ENCODE results near the gene CLDN20. TPM values are rescaled to one million over a fixed set of nuclear protein-coding genes. Genes with fewer than 3 reads are reported as not detected.

The CLDN20 gene
- total RNA-seq, 2 donors from 2014 or later: not detected

DNA sequence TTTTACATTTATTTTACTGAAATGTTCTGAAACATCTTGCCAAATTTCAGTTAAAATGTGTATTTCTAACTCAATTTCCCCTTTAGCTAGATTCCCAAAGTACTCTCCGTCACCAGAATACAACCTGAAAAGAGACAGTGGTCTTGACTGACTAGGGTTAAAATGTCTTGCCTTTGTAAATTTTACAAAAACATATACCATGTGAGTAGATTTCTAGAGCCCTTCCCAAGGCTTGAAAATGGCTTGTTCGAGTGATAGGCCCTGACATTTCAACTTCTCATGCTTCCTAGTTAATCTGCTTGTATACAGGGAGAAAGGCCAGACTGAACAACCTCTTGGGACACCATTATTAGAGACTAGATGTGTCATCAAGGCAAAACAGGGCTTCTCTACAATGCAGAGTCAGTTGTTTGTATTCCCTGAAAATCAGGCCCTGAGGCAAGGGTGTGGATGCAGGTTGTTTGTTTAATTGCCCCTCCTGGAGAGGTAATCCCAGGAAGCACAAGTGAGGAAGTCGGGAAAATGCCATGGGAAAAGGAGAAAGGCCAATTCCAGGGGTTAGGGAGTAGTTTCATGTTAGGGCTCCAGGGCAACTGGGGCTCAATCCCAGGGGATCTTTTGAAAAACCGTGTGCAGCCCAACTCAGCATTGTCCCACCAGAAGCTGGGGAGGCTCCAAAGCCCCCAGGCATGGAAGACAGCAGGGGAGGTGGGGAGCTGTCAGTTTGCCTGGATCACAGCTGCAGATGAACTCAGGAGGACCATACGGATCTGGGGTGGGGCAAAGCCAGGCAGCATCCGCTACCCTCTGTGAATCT lies 62.1 kb downstream of the CLDN20 start:
- H3K27me3 ChIP-seq: no peaks in the 10 kb centered on the region
- H3K27ac ChIP-seq: no peak overlapping the region
- H3K36me3 ChIP-seq: no peaks in the 10 kb centered on the region
- H3K4me1 ChIP-seq: no peaks in the 10 kb centered on the region
- H3K4me3 ChIP-seq: no peak overlapping the region
- no peak for DNase-seq
- H3K9ac ChIP-seq (ENCODE audit: low read depth in 2 of 2, low read length in 2 of 2): no peak overlapping the region
- TF ChIP-seq, protein P1, sequence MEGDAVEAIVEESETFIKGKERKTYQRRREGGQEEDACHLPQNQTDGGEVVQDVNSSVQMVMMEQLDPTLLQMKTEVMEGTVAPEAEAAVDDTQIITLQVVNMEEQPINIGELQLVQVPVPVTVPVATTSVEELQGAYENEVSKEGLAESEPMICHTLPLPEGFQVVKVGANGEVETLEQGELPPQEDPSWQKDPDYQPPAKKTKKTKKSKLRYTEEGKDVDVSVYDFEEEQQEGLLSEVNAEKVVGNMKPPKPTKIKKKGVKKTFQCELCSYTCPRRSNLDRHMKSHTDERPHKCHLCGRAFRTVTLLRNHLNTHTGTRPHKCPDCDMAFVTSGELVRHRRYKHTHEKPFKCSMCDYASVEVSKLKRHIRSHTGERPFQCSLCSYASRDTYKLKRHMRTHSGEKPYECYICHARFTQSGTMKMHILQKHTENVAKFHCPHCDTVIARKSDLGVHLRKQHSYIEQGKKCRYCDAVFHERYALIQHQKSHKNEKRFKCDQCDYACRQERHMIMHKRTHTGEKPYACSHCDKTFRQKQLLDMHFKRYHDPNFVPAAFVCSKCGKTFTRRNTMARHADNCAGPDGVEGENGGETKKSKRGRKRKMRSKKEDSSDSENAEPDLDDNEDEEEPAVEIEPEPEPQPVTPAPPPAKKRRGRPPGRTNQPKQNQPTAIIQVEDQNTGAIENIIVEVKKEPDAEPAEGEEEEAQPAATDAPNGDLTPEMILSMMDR (IDR thresholded peaks at IDR 0.05): no peak
- no peaks in the 10 kb centered on the region for H3K9me3 ChIP-seq
- intact Hi-C loops (cut with DNase I): loop anchor here (5.0 kb wide), 1 partner anchor 206 kb away; no protein-coding TSS in a partner anchor

Other genes starting within 250 kb of the CLDN20 start
- gene TFB1M, start 50.5 kb downstream of the CLDN20 start, total RNA-seq: 10 to 100 TPM; 17.8 to 27.9 TPM
- gene NOX3, start 191.8 kb downstream of the CLDN20 start, total RNA-seq: not detected